LNCAP (cell line): Measurements from ENCODE around the gene RNASE4.

Experiments used
- CTCF ChIP-seq: fragments of 450-650 bp; IDR thresholded peaks from 2 replicates; pipeline ENCODE4 v1.5.1; 2017; ENCODE audit warnings: mild to moderate bottlenecking

RNASE4 gene

DNA sequence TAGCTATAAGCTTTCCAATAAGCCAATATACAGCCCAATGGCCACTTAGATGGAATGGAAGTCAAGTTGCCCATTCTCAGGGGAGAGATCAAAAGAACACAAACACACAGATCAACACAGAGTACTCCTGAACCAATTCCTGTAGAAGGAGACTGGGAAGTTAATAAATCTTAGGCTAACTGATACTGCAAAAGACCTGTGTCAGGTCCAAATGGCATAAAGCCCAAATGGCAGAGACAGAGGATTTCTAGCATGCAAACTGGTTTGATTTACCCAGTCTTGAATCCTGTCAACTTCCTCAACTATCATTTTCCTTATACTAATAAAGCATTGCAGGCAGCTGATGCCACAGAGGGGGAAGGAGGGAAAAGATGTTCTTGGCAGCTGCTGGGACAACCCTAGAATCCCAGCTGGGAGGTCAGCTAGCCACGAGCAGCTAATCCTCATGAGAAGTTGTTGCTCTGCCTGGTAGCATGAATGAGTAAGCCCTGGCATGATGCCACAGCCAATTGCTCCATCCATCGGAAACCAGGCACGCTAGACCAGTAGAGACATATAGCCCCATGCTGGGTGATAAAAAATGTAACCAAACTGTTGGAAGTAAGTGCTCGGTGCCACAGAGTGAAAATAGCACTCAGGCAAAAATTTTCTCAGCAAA is 30.4 kb downstream of the RNASE4 start:
- no peak for TF ChIP-seq CTCF

DNA sequence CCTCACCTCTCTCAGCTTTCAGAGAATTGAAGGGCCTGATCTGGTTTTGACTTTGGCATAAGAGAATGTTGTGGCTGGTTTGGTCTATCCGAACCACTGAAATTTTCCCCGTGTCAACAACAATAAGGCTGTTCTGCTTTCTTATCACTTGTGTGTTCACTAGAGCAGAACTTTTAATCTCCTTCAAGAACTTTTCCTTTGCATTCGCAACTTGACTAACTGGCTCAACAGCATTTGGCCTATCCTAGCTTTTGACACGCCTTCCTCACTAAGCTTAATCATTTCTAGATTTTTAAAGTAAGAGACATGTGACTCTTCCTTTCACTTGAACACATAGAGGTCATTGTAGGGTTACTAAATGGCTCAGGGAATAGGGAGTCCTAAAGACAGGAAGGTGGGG is 35.4 kb downstream of the RNASE4 start:
- TF ChIP-seq CTCF, result no peak

DNA sequence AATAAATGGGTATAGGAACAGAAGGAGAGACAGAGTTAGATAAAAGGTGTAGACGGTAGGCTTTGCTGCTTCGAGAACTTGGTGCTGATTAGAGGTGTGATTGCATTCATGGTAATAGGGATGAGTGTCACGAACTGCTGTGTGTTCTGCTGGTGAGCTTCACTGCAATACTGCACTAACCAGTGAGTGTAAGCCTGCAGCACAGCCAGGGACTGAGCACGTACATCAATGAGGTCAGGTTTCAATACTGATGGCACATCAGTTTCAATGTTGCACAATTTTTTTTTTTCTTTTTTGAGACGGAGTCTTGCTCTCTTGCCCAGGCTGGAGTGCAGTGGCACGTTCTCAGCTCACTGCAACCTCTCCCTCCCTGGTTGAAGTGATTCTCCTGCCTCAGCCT is 36.4 kb downstream of the RNASE4 start:
- TF ChIP-seq CTCF, result no peak

DNA sequence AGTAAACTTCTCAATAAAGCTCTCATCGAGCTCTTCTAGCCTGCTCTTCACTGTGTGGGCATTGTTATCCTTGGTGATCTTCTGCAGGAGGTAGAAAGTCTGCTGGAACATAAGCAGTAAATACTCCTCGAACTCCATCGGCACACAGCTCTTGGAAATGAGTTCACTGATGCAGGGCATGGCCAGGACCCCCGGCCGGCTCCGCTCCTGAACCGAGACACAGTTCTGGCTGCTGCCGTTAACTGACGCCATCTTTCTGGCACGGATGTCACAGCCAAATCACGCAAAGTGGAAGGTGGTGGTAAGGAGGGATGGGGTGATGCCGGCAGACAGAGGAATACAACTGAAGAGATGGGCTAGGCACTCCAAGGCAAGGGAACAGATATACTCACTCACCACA is 37.7 kb downstream of the RNASE4 start:
- TF ChIP-seq CTCF, result no peak

DNA sequence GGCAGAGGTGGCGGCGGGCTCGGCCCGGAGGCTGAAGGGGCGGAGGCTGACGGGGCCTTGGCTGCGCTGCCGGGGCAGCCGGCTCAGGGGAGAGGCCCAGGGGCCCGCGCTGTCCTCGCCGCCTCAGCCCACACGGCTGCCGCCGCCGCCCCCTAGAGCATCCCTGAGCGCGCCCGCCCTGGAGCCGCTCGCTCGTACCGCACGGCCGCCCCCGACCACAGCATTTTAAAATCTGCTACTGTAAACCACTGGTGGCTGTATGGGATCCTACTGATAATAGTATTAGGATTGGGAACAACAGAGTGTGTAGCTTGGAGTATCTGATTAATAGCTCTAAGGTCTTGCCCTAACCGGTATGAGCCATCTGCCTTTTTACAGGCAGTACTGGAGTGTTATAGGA is 39.1 kb downstream of the RNASE4 start:
- TF ChIP-seq CTCF, result no peak

DNA sequence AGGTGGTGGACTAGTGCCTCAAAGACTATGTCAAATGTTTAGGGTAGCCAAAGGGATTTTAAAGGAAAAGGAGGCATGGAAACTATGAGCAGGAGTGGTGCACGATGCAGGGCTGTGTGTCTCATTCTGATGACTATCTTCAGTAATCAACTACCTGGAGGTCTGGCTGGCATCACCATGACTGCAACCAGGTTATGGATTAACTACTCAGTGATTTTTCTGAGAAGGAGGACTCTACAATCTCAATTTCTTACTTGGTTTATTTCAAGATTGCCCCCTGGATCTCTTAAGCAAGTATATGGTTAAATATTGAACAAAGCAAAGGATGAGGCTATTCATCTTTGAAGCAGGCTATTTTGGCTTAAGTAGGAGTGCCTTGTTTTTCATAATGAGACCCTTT is 42.2 kb downstream of the RNASE4 start:
- TF ChIP-seq CTCF, result no peak

DNA sequence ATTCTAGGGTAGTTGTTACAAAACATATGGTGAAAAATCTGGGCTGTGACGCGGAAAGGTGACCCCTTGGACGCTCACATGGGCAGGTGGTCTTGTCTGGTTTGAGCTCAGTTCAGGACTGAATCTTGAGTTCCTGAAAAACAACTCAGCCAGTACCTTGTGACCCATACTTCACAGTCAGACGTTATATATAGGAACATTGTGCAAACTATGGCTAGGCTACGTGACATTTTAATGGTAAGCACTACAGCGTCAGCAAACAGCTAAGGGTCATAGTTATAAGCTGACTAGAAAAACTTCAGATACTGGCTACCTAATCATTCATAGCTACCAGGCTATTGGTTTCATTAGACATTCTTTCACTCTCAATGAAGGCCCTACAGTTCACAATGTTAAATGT is 46.5 kb downstream of the RNASE4 start:
- TF ChIP-seq CTCF, result no peak

- TF ChIP-seq CTCF, result no peak
Observed at GRCh38 chr14:20732477-20732876, 48.1 kb downstream of the RNASE4 start.
